Activated naive CD4-positive, alpha-beta T cell treated with anti-CD3 and anti-CD28 coated beads, Interleukin-2, amount 10 ng/mL, durations not matched to agents 7 days and 5 days (primary cell): Measurements from ENCODE around the gene PCDHB3.
A peak's percentile ranks its signal among the peaks of the same experiment; 100 is the strongest.
"Not testable (repeated sequence)": the region's sequence is repeated elsewhere in the genome, so short reads cannot be mapped to it uniquely, and the experiment has no call there.

ENCODE experiments used
- CTCF ChIA-PET: fragments of 350-600 bp; sonication (Branson Sonifier 250); formaldehyde crosslinking; loops from one replicate; lab custom pipeline; 2021; ENCODE audit warnings: antibody characterized with exemption; lab: Charles Lee
- DNase-seq: peaks from one replicate; pipeline ENCODE4 v3.0.0-alpha.2; 2020
- H3K27ac Mint-ChIP-seq: one replicate; pipeline ENCODE4 v1.8.0; 2021; ENCODE audit warnings: mild to moderate bottlenecking, moderate library complexity, mixed read lengths
- H3K27me3 Mint-ChIP-seq: one replicate; pipeline ENCODE4 v1.8.0; 2021; ENCODE audit warnings: mild to moderate bottlenecking, mixed read lengths
- H3K36me3 Mint-ChIP-seq: one replicate; pipeline ENCODE4 v1.8.0; 2021; ENCODE audit warnings: mixed read lengths
- H3K4me1 Mint-ChIP-seq: one replicate; pipeline ENCODE4 v1.8.0; 2021; ENCODE audit warnings: mixed read lengths
- H3K4me3 Mint-ChIP-seq: one replicate; pipeline ENCODE4 v1.8.0; 2021; ENCODE audit warnings: mild to moderate bottlenecking, moderate library complexity, mixed read lengths
- H3K9me3 Mint-ChIP-seq: one replicate; pipeline ENCODE4 v1.8.0; 2021; ENCODE audit warnings: mixed read lengths

The PCDHB3 gene

DNA sequence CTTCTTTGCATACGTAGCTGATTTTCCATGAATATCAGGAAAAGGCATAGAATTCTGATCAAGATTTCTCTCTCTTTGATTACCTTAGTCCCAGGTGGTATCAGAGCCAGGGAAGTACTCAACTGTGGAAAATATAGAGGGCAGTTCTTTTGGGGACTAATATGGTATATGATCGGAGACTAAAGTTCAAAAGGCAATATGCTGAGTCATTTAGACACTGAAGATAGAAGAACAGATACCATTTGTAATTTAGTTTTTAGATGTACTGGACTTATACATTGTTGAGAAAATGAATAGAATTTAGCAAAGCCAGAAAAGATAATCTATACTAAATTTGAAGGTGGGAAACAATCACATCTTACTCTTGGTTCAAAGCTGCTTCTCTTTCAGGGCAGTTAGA, 5.1 kb downstream of the PCDHB3 start:
- DNase-seq, result no peak
- Mint-ChIP-seq H3K27me3 (peaks cover 5% of the 10 kb centered on the region), H3K27ac (no peak overlapping the region), H3K36me3 (no peaks in the 10 kb centered on the region), H3K9me3 (peaks cover 23% of the 10 kb centered on the region), H3K4me1 (no peaks in the 10 kb centered on the region), H3K4me3 (no peak overlapping the region)
- CTCF ChIA-PET, result no interaction called here

DNA sequence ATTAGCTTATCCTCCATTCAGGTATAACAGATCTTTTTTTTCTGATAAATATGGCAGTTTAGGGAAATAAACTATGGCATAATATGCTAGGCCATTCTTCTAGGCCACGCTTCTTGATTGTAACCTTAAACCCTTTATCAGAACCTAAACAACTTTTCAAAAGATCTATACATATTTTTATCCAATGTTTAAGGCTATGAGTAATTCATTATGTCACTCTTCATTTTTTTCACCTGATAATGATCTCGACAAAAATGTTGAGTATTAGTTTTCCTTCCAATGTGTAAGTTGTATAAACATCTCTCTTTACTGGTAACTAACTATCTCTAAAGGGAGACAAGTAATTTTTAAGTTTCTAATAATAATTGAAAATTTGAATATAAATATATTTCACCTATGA, 19.0 kb downstream of the PCDHB3 start:
- Mint-ChIP-seq H3K27me3 (peaks cover 3% of the 10 kb centered on the region), H3K27ac (no peak overlapping the region), H3K36me3 (no peaks in the 10 kb centered on the region), H3K4me1 (no peaks in the 10 kb centered on the region), H3K4me3 (no peak overlapping the region), H3K9me3 (peaks cover 17% of the 10 kb centered on the region)
- CTCF ChIA-PET, result no interaction called here
- DNase-seq, result no peak

DNA sequence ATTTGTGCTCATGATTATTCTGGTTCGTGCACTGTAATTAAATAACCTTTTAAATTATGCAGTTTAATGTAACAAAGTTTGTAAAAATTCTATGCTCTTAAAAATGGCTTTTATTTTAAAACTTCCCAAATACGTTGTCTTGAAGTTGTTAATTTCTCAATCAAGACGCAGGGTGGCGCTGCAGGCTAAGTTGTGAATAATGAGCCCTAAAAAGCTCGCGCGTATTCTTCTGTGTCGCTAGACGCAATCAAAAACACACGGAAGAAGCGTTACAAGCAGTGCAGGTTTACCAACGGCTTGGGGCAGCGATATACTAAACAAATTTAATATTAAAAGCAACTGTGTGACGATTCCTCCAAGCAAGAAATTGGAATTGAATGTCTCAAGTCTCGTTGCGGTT, 21.3 kb downstream of the PCDHB3 start, which contains the start of gene PCDHB4:
Gene PCDHB4, plus strand, starts transcription at position 256 of the 400 bp plus-strand sequence. CDS start 181 bp downstream, outside the sequence.
- H3K36me3 Mint-ChIP-seq, result no peaks in the 10 kb centered on the region
- no peaks in the 10 kb centered on the region for H3K4me1 Mint-ChIP-seq
- CTCF ChIA-PET, result no interaction called here
- H3K27me3 Mint-ChIP-seq, result peaks cover 3% of the 10 kb centered on the region
- H3K9me3 Mint-ChIP-seq, result peaks cover 9% of the 10 kb centered on the region
- no peak for DNase-seq
- no peak within 1 kb of the TSS for H3K27ac Mint-ChIP-seq
- no peak within 1 kb of the TSS for H3K4me3 Mint-ChIP-seq

GRCh38 chr5:141121985-141122384, 21.7 kb downstream of the PCDHB3 start:
- Mint-ChIP-seq H3K36me3 (no peaks in the 10 kb centered on the region), H3K27me3 (peaks cover 3% of the 10 kb centered on the region), H3K4me3 (no peak overlapping the region), H3K4me1 (no peaks in the 10 kb centered on the region), H3K27ac (no peak overlapping the region), H3K9me3 (peaks cover 6% of the 10 kb centered on the region)
- no peak for DNase-seq
- CTCF ChIA-PET, result no interaction called here

DNA sequence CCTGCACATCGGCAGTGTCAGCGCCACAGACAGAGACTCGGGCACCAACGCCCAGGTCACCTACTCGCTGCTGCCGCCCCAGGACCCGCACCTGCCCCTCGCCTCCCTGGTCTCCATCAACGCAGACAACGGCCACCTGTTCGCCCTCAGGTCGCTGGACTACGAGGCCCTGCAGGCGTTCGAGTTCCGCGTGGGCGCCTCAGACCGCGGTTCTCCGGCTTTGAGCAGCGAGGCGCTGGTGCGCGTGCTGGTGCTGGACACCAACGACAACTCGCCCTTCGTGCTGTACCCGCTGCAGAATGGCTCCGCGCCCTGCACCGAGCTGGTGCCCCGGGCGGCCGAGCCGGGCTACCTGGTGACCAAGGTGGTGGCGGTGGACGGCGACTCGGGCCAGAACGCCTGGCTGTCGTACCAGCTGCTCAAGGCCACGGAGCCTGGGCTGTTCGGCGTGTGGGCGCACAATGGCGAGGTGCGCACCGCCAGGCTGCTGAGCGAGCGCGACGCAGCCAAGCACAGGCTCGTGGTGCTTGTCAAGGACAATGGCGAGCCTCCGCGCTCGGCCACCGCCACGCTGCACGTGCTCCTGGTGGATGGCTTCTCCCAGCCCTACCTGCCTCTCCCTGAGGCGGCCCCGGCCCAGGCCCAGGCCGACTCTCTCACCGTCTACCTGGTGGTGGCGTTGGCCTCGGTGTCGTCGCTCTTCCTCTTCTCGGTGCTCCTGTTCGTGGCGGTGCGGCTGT, 23.3 kb downstream of the PCDHB3 start:
- DNase-seq, H3K4me1 Mint-ChIP-seq, H3K27me3 Mint-ChIP-seq, CTCF ChIA-PET, H3K4me3 Mint-ChIP-seq, H3K9me3 Mint-ChIP-seq, H3K36me3 Mint-ChIP-seq, H3K27ac Mint-ChIP-seq: not testable (repeated sequence)

DNA sequence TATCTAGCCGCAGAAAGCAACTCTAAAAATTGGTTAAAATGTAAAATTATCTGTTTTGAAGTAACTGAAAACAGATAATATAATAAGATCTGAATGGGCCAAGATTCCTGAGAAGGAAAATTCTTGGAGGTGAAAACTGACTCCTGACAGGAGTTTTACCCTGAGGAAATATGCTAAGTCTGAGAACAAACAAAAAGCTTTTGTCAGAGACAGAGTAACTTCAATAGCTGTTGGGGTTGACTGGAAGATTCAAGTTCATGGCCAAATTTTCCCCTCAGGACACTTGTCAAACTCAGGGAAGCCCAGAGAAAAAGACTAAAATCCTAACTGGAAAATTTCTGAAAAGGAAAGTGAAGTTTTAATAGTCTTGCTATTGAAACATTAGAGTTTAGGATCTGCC, 27.0 kb downstream of the PCDHB3 start:
- Mint-ChIP-seq H3K4me1 (no peaks in the 10 kb centered on the region), H3K27ac (no peak overlapping the region), H3K9me3 (peaks cover 9% of the 10 kb centered on the region), H3K36me3 (no peaks in the 10 kb centered on the region), H3K27me3 (no peaks in the 10 kb centered on the region), H3K4me3 (no peak overlapping the region)
- CTCF ChIA-PET, result interaction anchor here (0.7 kb wide), 1 partner anchor 70 kb away, joined by 3 read pairs; no protein-coding TSS in a partner anchor
- DNase-seq, result no peak

DNA sequence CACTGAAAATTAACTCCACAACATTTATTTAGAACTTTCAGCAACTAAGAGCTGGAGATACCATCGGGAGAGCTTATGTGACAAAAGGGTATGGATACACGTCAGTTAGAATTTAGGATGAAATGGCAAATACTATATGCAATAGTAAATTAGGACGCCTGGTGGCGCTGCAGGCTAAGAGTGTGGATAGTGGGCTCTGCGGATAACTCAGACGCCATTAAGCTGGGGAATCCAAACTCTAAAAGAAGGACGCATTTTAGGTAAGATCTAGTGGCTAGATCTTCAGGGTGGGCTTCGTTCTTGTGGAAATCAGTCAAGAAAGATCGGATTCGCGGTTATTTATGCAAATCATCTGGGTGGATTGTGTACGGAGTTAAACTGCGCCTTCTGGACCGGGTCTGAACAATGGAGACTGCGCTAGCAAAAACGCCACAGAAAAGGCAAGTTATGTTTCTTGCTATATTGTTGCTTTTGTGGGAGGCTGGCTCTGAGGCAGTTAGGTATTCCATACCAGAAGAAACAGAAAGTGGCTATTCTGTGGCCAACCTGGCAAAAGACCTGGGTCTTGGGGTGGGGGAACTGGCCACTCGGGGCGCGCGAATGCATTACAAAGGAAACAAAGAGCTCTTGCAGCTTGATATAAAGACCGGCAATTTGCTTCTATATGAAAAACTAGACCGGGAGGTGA, 34.9 kb downstream of the PCDHB3 start, which contains the start of gene PCDHB5:
Gene PCDHB5, plus strand, starts transcription at position 177 of the 688 bp plus-strand sequence. Its CDS starts 229 bp downstream, at position 406.
- CTCF ChIA-PET, result interaction anchor here (0.6 to 1.1 kb wide), 2 partner anchors 18 to 51 kb away, joined by 4 read pairs; no protein-coding TSS in a partner anchor
- no peaks in the 10 kb centered on the region for H3K4me1 Mint-ChIP-seq
- no peak for DNase-seq
- H3K36me3 Mint-ChIP-seq, result no peaks in the 10 kb centered on the region
- H3K27me3 Mint-ChIP-seq, result no peaks in the 10 kb centered on the region
- no peak within 1 kb of the TSS for H3K27ac Mint-ChIP-seq
- H3K4me3 Mint-ChIP-seq, result peak within 1 kb of the TSS; percentile 29
- H3K9me3 Mint-ChIP-seq, result peaks cover 23% of the 10 kb centered on the region

DNA sequence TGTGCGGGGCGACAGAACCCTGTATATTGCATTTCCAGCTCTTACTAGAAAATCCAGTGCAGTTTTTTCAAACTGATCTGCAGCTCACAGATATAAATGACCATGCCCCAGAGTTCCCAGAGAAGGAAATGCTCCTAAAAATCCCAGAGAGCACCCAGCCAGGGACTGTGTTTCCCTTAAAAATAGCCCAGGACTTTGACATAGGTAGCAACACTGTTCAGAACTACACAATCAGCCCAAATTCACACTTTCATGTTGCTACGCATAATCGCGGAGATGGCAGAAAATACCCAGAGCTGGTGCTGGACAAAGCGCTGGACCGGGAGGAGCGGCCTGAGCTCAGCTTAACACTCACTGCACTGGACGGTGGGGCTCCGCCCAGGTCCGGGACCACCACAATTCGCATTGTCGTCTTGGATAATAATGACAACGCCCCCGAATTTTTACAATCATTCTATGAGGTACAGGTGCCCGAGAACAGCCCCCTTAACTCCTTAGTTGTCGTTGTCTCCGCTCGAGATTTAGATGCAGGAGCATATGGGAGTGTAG, 35.5 kb downstream of the PCDHB3 start:
- Mint-ChIP-seq H3K4me1 (no peaks in the 10 kb centered on the region), H3K27me3 (no peaks in the 10 kb centered on the region), H3K9me3 (peaks cover 23% of the 10 kb centered on the region), H3K36me3 (no peaks in the 10 kb centered on the region), H3K27ac (no peak overlapping the region), H3K4me3 (no peak overlapping the region)
- CTCF ChIA-PET, result interaction anchor here (1.1 kb wide), 1 partner anchor 52 kb away, joined by 4 read pairs; no protein-coding TSS in a partner anchor
- no peak for DNase-seq

GRCh38 chr5:141137346-141137745, 37.1 kb downstream of the PCDHB3 start:
- H3K27me3 Mint-ChIP-seq, H3K4me3 Mint-ChIP-seq, CTCF ChIA-PET, H3K36me3 Mint-ChIP-seq, DNase-seq, H3K4me1 Mint-ChIP-seq, H3K27ac Mint-ChIP-seq: not testable (repeated sequence)
- H3K9me3 Mint-ChIP-seq, result peaks cover 23% of the 10 kb centered on the region

- Mint-ChIP-seq H3K4me1 (no peaks in the 10 kb centered on the region), H3K27me3 (peaks cover 24% of the 10 kb centered on the region), H3K36me3 (peaks cover 5% of the 10 kb centered on the region), H3K4me3 (no peak within 1 kb of the TSS), H3K9me3 (peaks cover 15% of the 10 kb centered on the region), H3K27ac (no peak within 1 kb of the TSS)
- CTCF ChIA-PET, result no interaction called here
- no peak for DNase-seq
These were observed 49.5 kb downstream of the PCDHB3 start, which contains the start of gene PCDHB6 for GRCh38 chr5:141149812-141150211. PCDHB6 (plus strand) TSS chr5:141150057; CDS start chr5:141150258, 201 bp downstream.

GRCh38 chr5:141150224-141150992, 50.1 kb downstream of the PCDHB3 start:
- H3K4me3 Mint-ChIP-seq, result no peak overlapping the region
- H3K36me3 Mint-ChIP-seq, result peaks cover 5% of the 10 kb centered on the region
- H3K4me1 Mint-ChIP-seq, result no peaks in the 10 kb centered on the region
- CTCF ChIA-PET, result no interaction called here
- DNase-seq, result no peak
- peaks cover 15% of the 10 kb centered on the region for H3K9me3 Mint-ChIP-seq
- H3K27ac Mint-ChIP-seq, result no peak overlapping the region
- H3K27me3 Mint-ChIP-seq, result peaks cover 24% of the 10 kb centered on the region

- H3K4me1 Mint-ChIP-seq, result no peaks in the 10 kb centered on the region
- DNase-seq, result no peak
- H3K4me3 Mint-ChIP-seq, result no peak overlapping the region
- no peak overlapping the region for H3K27ac Mint-ChIP-seq
- peaks cover 16% of the 10 kb centered on the region for H3K9me3 Mint-ChIP-seq
- CTCF ChIA-PET, result no interaction called here
- H3K27me3 Mint-ChIP-seq, result peaks cover 24% of the 10 kb centered on the region
- H3K36me3 Mint-ChIP-seq, result peaks cover 5% of the 10 kb centered on the region
These were observed 50.7 kb downstream of the PCDHB3 start for GRCh38 chr5:141150993-141151325.

GRCh38 chr5:141151632-141152031, 51.4 kb downstream of the PCDHB3 start:
- CTCF ChIA-PET, H3K36me3 Mint-ChIP-seq, H3K4me1 Mint-ChIP-seq, H3K4me3 Mint-ChIP-seq, DNase-seq, H3K27ac Mint-ChIP-seq: not testable (repeated sequence)
- Mint-ChIP-seq H3K9me3 (peaks cover 18% of the 10 kb centered on the region), H3K27me3 (peaks cover 24% of the 10 kb centered on the region)

DNA sequence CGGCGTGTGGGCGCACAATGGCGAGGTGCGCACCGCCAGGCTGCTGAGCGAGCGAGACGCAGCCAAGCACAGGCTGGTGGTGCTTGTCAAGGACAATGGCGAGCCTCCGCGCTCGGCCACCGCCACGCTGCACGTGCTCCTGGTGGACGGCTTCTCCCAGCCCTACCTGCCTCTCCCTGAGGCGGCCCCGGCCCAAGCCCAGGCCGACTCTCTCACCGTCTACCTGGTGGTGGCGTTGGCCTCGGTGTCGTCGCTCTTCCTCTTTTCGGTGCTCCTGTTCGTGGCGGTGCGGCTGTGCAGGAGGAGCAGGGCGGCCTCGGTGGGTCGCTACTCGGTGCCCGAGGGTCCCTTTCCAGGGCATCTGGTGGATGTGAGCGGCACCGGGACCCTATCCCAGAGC, 51.8 kb downstream of the PCDHB3 start:
- H3K36me3 Mint-ChIP-seq, H3K4me1 Mint-ChIP-seq, DNase-seq, H3K4me3 Mint-ChIP-seq, CTCF ChIA-PET: not testable (repeated sequence)
- H3K27me3 Mint-ChIP-seq, result peaks cover 25% of the 10 kb centered on the region
- peaks cover 21% of the 10 kb centered on the region for H3K9me3 Mint-ChIP-seq
- H3K27ac Mint-ChIP-seq, result peak overlapping the region; percentile 37
